Activated T-cell treated with anti-CD3 and anti-CD28 coated beads for 48 hours (primary cell): Measurements from ENCODE around the gene PDRG1.
"Not testable (repeated sequence)": the region's sequence is repeated elsewhere in the genome, so short reads cannot be mapped to it uniquely, and the experiment has no call there.

Source experiments
- DNase-seq: peaks from one replicate; pipeline ENCODE4 v3.0.0-alpha.2; 2020; ENCODE audit warnings: low read depth

The PDRG1 gene

GRCh38 chr20:31966991-31967655 is 15.3 kb upstream of the PDRG1 start:
- no peak for DNase-seq

GRCh38 chr20:31963889-31964288 is 12.0 kb upstream of the PDRG1 start:
- no peak for DNase-seq

DNA sequence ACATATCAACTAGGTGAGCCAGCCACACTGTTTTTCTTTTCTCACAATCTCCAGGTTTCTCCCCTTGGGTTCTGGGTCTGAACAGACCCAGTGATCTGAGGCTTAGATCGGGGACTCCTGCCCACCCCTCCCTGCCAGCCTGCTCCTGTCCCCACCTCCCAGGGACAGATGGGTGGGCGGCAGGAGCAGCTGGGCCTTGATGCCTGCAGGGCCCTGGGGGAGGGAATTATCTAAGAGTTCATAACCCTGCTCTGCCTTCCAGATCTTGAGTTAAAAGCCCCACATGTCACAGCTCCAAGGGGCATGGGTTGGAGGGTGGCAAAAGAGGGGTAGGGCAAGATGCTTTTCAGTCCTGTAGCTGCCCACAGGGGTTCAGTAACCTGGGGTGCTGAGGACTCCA is 10.9 kb upstream of the PDRG1 start:
- no peak for DNase-seq

DNA sequence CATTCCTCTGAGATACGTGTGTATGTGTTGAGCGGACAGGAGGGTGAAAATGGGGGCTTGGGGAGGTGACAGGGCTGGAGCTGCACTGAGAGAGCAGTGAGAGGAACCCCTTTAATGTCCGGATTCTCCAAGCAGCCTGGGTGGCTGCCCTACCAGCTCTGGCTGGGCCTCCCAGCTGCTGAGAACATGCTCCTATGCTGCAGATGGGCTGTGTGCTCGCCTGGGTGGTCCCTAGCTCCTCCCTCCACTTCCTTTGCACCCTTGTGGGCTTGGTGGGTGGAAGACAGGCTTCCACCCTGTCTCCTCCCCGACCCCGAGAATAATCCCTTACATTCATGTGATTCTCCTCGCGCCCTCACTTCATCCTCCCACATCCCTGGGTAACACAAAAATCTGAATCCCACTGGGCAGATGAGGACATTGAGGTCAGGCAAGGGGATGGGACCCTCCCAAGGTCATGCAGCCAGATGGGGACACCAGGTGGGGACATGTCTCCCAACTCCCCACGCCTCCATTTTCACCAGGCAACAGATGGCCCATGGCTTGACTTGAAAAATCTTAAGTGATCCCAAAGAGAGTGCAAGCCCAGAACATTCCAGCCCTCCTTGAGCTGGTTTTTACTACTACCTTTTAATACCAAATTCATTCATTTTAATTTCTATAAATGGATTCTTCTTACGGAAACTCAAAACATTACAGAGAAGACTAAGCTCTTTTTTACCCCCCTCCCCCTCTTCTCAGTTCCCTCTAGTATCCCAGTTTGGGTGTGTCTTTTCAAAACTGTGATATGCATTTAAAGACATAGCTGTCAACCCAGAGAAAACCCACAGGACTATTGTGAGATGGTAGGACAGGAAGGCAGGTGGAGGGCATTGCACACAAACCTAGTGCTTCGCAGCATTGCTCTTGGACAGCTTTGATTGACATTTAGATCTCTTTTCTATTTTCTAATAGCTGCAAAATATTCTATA is 5.0 kb upstream of the PDRG1 start:
- DNase-seq = no peak

GRCh38 chr20:31954500-31954899 is 2.7 kb upstream of the PDRG1 start:
- no peak for DNase-seq

DNA sequence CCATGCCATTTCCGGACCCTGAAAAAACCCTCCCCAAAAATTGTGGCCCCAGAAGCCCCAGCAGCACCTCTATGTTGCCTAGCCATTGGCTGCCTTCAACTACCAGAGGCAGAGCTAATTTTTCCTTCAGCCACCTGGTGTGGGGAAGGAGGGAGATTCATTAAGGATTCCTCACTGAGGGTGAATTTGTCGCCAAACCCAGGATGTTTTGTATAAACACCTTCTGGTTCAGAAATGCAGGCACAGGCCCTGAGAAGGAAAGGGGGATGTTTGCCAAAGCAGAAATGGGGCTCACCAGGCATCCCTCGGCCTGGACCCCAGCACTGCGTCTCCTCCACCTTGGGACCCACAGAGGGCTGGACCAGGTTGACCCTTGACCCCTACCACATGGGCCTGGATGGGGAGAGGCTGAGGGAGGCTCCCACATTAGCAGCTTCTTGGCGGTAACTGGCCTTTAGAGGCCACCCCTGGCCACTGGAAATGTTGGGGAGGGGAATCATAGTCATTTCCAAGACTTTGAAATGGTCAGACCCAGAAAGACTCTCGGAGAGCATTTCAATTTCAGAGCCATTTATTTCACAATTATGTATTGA is 1.8 kb upstream of the PDRG1 start:
- DNase-seq = no peak

GRCh38 chr20:31951203-31951529 is 680 bp downstream of the PDRG1 start:
- no peak for DNase-seq

DNA sequence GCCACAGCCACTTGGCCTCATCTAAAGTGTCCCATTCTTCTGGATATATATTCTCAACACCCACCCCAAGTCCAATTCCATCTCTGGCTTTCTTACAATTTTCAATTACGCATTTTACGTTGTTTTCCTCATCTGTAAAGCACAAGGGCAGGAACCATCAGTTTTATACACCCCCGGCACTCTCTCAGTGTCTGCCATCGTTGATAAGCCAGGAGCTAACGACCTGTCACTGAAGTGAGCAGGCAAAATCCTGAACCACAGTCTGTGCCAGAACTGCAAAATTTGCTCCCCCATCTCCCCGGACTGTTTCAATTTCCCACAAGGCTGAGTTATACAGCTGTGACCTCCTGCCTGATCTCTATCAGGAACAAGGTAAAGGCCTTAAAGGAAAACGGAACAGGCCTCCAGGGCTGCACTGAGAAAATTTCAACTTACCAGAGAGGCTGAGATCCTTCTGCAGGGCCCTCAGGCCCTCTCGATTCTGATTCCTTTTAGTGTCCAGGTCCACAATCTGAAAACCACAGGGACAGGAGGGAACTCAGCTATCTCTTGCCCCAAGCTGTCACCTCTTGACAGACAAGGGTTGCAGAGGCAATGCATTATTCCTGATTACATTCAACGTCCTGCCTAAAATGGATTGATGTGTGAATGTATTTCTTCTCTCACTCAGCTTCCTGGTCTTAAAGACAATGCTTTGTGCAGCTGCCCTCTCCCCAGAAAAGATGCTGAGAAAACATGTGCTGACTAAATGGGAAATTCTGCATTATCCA is 1.8 kb downstream of the PDRG1 start:
- DNase-seq = no peak

GRCh38 chr20:31948008-31948407 is 3.8 kb downstream of the PDRG1 start:
- no peak for DNase-seq

- no peak for DNase-seq
Measured at GRCh38 chr20:31945785-31946184, 6.1 kb downstream of the PDRG1 start.

GRCh38 chr20:31945319-31945718 is 6.5 kb downstream of the PDRG1 start:
- no peak for DNase-seq

- DNase-seq = no peak
Measured at GRCh38 chr20:31943052-31943471, 8.8 kb downstream of the PDRG1 start.

- DNase-seq = no peak
Measured at GRCh38 chr20:31939661-31940060, 12.2 kb downstream of the PDRG1 start.

DNA sequence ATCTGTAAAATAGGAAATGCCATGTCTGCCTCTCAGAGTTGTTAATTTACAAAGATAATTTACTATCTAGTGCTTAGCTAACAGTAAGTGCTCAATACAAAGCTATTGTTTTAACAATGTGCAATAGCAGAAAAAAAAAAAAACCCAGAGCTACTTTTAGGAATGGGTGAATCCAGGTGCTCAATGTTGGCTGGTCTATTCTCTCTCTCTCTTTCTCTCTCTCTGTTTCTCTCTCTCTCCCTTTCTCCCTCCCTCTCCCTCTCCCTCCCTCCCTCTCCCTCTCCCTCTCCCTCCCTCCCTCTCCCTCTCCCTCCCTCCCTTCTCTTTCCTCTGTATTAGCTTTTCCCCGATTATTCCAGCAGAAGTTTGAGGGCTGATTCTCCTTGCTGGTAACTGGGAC is 14.0 kb downstream of the PDRG1 start:
- no peak for DNase-seq

GRCh38 chr20:31936420-31936819 is 15.4 kb downstream of the PDRG1 start:
- no peak for DNase-seq

DNA sequence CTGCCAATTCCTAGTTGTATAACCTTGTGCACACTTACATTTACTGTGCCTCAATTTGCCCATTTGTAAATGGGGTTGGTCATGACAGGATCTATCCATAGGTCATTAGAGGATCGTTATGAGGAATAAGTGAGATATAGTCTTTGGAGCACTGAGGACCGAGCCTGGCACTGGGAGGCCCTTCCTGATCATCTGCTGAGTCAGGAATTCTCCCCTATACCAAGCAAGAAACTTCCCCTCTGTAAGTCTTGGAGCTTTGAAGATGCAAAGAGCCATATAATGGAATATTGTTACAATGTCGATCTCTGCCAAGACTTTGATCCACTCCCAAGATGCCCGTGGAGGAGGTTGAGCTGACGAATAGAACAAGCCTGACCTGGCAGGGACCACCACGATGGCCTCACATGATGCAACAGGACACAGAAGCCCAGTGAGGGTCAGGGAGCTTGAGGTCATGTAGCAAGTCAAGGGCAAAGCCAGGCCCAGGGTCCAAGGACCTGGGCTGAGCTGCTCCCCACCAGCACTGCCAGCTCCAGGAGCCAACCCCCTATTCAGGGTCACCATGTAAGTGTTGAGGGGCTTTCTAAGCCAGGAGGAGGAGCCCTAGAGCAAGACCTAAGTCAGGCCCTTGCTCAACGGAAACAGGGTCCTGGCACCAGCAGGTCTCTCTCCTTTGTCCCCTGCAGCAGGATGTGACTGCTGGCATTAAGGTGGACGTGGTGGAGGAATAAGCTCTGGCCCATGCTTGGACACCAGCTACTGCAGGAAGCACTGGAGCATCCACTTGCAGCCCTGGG is 16.7 kb downstream of the PDRG1 start:
- DNase-seq = no peak

GRCh38 chr20:31934491-31934890 is 17.4 kb downstream of the PDRG1 start:
- no peak for DNase-seq

GRCh38 chr20:31933698-31934097 is 18.1 kb downstream of the PDRG1 start:
- no peak for DNase-seq

DNA sequence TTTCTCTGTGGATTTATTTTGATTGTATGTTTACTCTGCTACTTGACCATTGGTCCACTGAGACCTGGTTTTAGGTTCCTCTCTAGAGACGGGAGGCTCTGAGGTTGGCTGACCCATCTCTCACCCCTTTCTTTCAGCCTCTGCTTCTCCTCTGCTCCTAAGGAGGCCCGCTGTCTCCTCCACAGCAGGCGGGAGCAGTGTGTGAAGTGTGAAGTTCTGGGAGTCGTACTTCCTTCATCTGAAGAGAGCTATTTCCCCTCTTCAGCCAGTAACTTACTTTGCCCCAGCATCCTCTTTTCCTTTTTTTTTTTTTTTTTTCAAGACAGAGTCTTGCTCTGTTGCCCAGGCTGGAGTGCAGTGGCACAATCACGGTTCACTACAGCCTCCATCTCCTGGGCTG is 21.1 kb downstream of the PDRG1 start:
- DNase-seq = no peak

DNA sequence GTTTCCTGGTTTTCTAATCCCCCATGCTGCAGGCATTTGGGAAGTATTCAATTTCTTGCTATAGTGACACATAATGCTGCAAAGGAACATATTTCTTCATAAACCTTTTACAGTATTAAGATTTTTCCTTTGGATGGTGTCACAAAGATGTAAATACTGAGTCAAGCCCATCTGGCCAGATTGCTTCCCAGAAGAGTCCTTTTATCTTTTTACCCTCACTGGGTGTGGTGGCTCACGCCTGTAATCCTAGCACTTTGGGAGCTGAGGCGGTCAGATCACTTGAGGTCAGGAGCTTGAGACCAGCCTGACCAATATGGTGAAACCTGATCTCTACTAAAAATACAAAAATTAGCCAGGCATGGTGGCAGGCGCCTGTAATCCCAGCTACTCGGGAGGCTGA is 22.2 kb downstream of the PDRG1 start:
- DNase-seq = not testable (repeated sequence)

DNA sequence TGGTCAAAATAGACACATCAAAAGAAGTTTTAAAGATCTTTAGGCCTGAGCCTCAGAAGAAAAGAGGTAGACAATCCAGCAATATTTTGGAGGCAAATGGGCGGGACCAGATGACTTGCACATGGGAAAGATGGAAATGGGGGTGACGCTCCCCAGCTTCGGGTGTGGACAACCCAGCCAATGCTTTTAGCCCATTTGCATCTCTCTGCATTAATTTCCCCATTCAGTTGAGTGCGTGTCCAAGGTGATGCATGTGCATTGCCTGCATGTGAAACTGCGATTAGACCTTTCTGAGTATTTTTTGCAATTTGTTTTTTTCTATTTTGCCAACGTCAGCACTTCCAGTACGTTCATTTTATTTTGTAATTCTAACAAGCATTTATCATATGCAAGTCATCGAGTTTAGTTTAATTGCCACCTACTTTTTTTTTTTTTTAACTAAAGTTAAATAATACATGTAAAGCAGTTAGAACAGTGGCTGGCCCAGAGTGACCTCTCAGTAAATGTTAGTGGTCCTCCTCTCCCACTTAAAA is 24.2 kb downstream of the PDRG1 start:
- DNase-seq = no peak
